Keratinocyte (primary cell): ENCODE measurements around the gene FRMPD4. TPM values are rescaled to one million over a fixed set of nuclear protein-coding genes. Genes with fewer than 3 reads are reported as not detected.

ENCODE experiments used
- DNase-seq: peaks from one replicate; pipeline ENCODE4 v3.0.0-alpha.2; 2011; ENCODE audit warnings: low read depth, missing footprints, low spot score
- FAIRE-seq: peaks from 2 replicates; lab custom pipeline; 2011; peaks lifted over from hg19 to GRCh38; lab: Jason Lieb, UNC
- H2AFZ ChIP-seq: 2 replicates; pipeline ENCODE4 v1.6.0; 2012; ENCODE audit warnings: low read length, control low read depth, inconsistent platforms; ENCODE audit not compliant: control insufficient read depth
- H3K27ac ChIP-seq: 2 replicates; pipeline ENCODE4 v1.5.1; 2011; ENCODE audit warnings: low read length; ENCODE audit not compliant: control insufficient read depth, insufficient read depth
- H3K27me3 ChIP-seq: 3 replicates; pipeline ENCODE4 v1.6.0; 2011; ENCODE audit warnings: low read length; ENCODE audit not compliant: control insufficient read depth, insufficient read depth; ENCODE audit errors: extremely low read depth
- H3K36me3 ChIP-seq, 2 experiments: 2 replicates in 1 of 2; 3 replicates in 1 of 2; pipeline ENCODE4 v1.5.1; 2011; ENCODE audit warnings: low read length in 2 of 2, mild to moderate bottlenecking in 1 of 2; ENCODE audit not compliant: control insufficient read depth in 2 of 2, insufficient read depth in 2 of 2; ENCODE audit errors: extremely low read depth in 1 of 2
- H3K4me1 ChIP-seq: 3 replicates; pipeline ENCODE4 v1.5.1; 2011; ENCODE audit warnings: low read length; ENCODE audit not compliant: control insufficient read depth, insufficient read depth; ENCODE audit errors: extremely low read depth
- H3K4me2 ChIP-seq: 3 replicates; pipeline ENCODE4 v1.6.0; 2011; ENCODE audit warnings: low read depth, low read length; ENCODE audit not compliant: control insufficient read depth, insufficient read depth; ENCODE audit errors: extremely low read depth
- H3K4me3 ChIP-seq, 3 experiments: fragments of 200-600 bp in 1 of 3; sonication (generic) in 1 of 3; 2 replicates in 2 of 3; 3 replicates in 1 of 3; pipeline ENCODE4 v1.5.1; 2011 to 2016; ENCODE audit warnings: low read length in 3 of 3, mild to moderate bottlenecking in 3 of 3, control low read depth in 2 of 3, inconsistent platforms in 1 of 3, low read depth in 1 of 3, mixed read lengths in 1 of 3, mixed run types in 1 of 3, moderate library complexity in 1 of 3; ENCODE audit not compliant: control insufficient read depth in 2 of 3, insufficient read depth in 2 of 3; ENCODE audit errors: extremely low read depth in 1 of 3
- H3K79me2 ChIP-seq: 2 replicates; pipeline ENCODE4 v1.6.0; 2012; ENCODE audit warnings: low read length; ENCODE audit not compliant: control insufficient read depth, insufficient read depth
- H3K9ac ChIP-seq: 3 replicates; pipeline ENCODE4 v1.6.0; 2011; ENCODE audit warnings: low read length; ENCODE audit not compliant: control insufficient read depth, insufficient read depth; ENCODE audit errors: extremely low read depth
- H3K9me1 ChIP-seq: 3 replicates; pipeline ENCODE4 v1.6.0; 2011; ENCODE audit warnings: low read length; ENCODE audit not compliant: control insufficient read depth, insufficient read depth; ENCODE audit errors: extremely low read depth
- H3K9me3 ChIP-seq: 2 replicates; pipeline ENCODE4 v1.5.1; 2012; ENCODE audit warnings: low read depth, low read length; ENCODE audit not compliant: control insufficient read depth
- H4K20me1 ChIP-seq: 3 replicates; pipeline ENCODE4 v1.6.0; 2011; ENCODE audit warnings: low read length; ENCODE audit not compliant: control insufficient read depth, insufficient read depth; ENCODE audit errors: extremely low read depth
- EZH2 ChIP-seq: IDR thresholded peaks from one replicate; pipeline ENCODE4 v1.6.1; 2012; ENCODE audit warnings: inconsistent platforms, mild to moderate bottlenecking, low read length, moderate library complexity
- dilution Hi-C: fragments of 300-500 bp; cut with MboI; formaldehyde crosslinking; loops from one replicate; pipeline ENCODE4 v1.7.0; 2020; ENCODE audit warnings: low sequenced_read_pairs; ENCODE audit not compliant: extremely low pct_ligation_motif_present
- polyA plus RNA-seq, 5 experiments: library from polyadenylated mRNA; depleted of rRNA in 3 of 5; stranded (reverse) in 3 of 5; stranded (forward) in 1 of 5; unstranded in 1 of 5; fragments of >200 nt; gene quantifications; 1 replicate in 1 of 5; 2 replicates in 3 of 5; 3 replicates in 1 of 5; pipeline versions ENCODE4 v1.2.1 to v1.2.3, GENCODE V29; 2011 to 2012; ENCODE audit warnings: missing spikeins in 2 of 5, low read depth in 1 of 5, low replicate concordance in 1 of 5
- TF ChIP-seq, protein P1 (sequence below), 3 experiments: IDR thresholded peaks in 1 of 3; conservative IDR thresholded peaks in 1 of 3; optimal IDR thresholded peaks in 1 of 3; 2 replicates in 2 of 3; 3 replicates in 1 of 3; pipeline versions ENCODE3 to v1.5.1; 2011; ENCODE audit warnings: low read length in 3 of 3, mild to moderate bottlenecking in 3 of 3, moderate library complexity in 2 of 3, control low read depth in 1 of 3, inconsistent platforms in 1 of 3; ENCODE audit not compliant: insufficient read depth in 2 of 3; ENCODE audit errors: extremely low read depth in 1 of 3

The FRMPD4 gene
- polyA plus RNA-seq, 1 donor (not counting 4 experiments of a cell fraction or from before 2014, with no cell fraction given): 0.05 TPM

DNA sequence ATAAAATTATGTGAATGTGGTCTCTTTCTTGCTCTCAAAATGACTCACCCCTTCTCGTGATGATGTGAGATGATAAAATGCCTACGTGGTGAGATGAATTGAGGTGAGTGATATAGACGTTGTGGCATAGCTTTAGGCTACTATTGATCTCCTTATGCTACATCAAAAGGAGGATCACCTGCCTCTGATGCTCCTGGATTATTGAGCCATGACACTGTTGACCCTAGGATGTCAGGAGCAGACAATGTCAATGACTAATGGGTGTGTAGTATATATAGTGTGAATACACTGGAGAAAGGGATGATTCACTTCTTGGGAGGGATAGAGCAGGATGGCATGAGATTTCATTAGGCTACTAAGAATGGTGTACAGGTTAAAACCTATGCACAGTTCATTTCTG, 442.3 kb downstream of the FRMPD4 start:
- no peaks in the 10 kb centered on the region for H3K36me3 ChIP-seq
- H3K4me3 ChIP-seq: no peak overlapping the region
- H4K20me1 ChIP-seq: no peaks in the 10 kb centered on the region
- no peaks in the 10 kb centered on the region for H3K9me3 ChIP-seq
- peak overlapping the region; percentile 54 for H3K4me2 ChIP-seq
- dilution Hi-C loops: no loop called here
- H3K79me2 ChIP-seq: no peaks in the 10 kb centered on the region
- no peak overlapping the region for H3K9ac ChIP-seq
- no peaks in the 10 kb centered on the region for H3K27me3 ChIP-seq
- peaks cover 24% of the 10 kb centered on the region for H3K4me1 ChIP-seq
- DNase-seq: peak; percentile 98
- peak; percentile 94 for FAIRE-seq
- H3K9me1 ChIP-seq: no peaks in the 10 kb centered on the region
- no peak overlapping the region for H2AFZ ChIP-seq
- peak overlapping the region; percentile 75 for H3K27ac ChIP-seq
- TF ChIP-seq EZH2: no peak
- TF ChIP-seq, protein P1, sequence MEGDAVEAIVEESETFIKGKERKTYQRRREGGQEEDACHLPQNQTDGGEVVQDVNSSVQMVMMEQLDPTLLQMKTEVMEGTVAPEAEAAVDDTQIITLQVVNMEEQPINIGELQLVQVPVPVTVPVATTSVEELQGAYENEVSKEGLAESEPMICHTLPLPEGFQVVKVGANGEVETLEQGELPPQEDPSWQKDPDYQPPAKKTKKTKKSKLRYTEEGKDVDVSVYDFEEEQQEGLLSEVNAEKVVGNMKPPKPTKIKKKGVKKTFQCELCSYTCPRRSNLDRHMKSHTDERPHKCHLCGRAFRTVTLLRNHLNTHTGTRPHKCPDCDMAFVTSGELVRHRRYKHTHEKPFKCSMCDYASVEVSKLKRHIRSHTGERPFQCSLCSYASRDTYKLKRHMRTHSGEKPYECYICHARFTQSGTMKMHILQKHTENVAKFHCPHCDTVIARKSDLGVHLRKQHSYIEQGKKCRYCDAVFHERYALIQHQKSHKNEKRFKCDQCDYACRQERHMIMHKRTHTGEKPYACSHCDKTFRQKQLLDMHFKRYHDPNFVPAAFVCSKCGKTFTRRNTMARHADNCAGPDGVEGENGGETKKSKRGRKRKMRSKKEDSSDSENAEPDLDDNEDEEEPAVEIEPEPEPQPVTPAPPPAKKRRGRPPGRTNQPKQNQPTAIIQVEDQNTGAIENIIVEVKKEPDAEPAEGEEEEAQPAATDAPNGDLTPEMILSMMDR (optimal IDR thresholded peaks at IDR 0.05 in 1 of 3, IDR thresholded peaks at IDR 0.05 in 1 of 3, conservative IDR thresholded peaks at IDR 0.05 in 1 of 3; ENCODE audit: extremely low read depth in 1 of 3, insufficient read depth in 2 of 3, low read length in 3 of 3): no peak

DNA sequence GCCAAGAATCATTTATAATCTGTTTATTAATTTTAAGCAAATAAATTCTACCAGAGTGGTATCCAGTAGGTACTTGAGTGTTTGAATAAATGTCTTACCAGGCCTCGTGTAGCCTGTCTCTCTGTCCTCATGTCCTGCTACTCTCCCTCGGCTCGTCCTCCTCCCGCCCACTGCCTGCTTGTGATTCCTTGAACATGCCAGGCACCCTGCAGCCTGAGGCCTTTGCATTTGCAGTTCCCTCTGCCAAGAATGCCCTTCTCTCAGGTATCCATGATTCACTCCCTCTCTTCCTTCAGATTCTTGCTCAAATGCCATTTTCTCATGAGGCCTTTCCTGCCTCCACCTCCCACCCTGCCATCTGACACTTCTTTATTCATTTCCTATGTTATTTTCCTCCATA, 443.3 kb downstream of the FRMPD4 start:
- FAIRE-seq (peak; percentile 88), DNase-seq (peak; percentile 30)
- no peaks in the 10 kb centered on the region for H3K9me1 ChIP-seq
- H3K4me2 ChIP-seq: no peak overlapping the region
- H3K27me3 ChIP-seq: no peaks in the 10 kb centered on the region
- TF ChIP-seq, protein P1 (optimal IDR thresholded peaks at IDR 0.05 in 1 of 3, IDR thresholded peaks at IDR 0.05 in 1 of 3, conservative IDR thresholded peaks at IDR 0.05 in 1 of 3; ENCODE audit: extremely low read depth in 1 of 3, insufficient read depth in 2 of 3, low read length in 3 of 3): no peak
- TF ChIP-seq EZH2: no peak
- no peak overlapping the region for H3K4me3 ChIP-seq
- no peaks in the 10 kb centered on the region for H4K20me1 ChIP-seq
- dilution Hi-C loops: no loop called here
- no peaks in the 10 kb centered on the region for H3K79me2 ChIP-seq
- H3K27ac ChIP-seq: peak overlapping the region; percentile 75
- H3K36me3 ChIP-seq: no peaks in the 10 kb centered on the region
- H3K9me3 ChIP-seq: no peaks in the 10 kb centered on the region
- peak overlapping the region; percentile 19 for H3K9ac ChIP-seq
- peaks cover 24% of the 10 kb centered on the region for H3K4me1 ChIP-seq
- H2AFZ ChIP-seq: peak overlapping the region; percentile 74
